K562 (cell line): ENCODE measurements around the gene POC5.

ENCODE experiments used
- CTCF ChIP-seq, 3 experiments: IDR thresholded peaks in 2 of 3; conservative IDR thresholded peaks in 1 of 3; 2 replicates each; pipeline ENCODE4 v1.5.1; 2011 to 2012; ENCODE audit warnings: low read length in 3 of 3, mild to moderate bottlenecking in 3 of 3, control low read depth in 2 of 3, improper control_type of control experiment in 1 of 3, inconsistent platforms in 1 of 3, low read depth in 1 of 3, mixed read lengths in 1 of 3, moderate library complexity in 1 of 3; ENCODE audit not compliant: insufficient read depth in 2 of 3
- NR2C2 ChIP-seq, 2 experiments: fragments of 200-800 bp in 1 of 2; sonication (Bioruptor generic) in 1 of 2; sonication (generic) in 1 of 2; formaldehyde crosslinking in 1 of 2; IDR thresholded peaks; 2 replicates each; pipeline versions ENCODE4 v1.6.1 to v1.8.0; 2016 to 2022; ENCODE audit warnings: mild to moderate bottlenecking in 1 of 2, missing compliant biosample characterization in 1 of 2, missing genetic modification characterization in 1 of 2, missing genetic modification reagents in 1 of 2
- PTBP1 ChIP-seq: fragments of 200-400 bp; formaldehyde crosslinking; IDR thresholded peaks from 2 replicates; pipeline ENCODE4 v1.6.1; 2017; ENCODE audit warnings: low read depth, low read length
- TEAD4 ChIP-seq, 2 experiments: sonication (generic) in 1 of 2; formaldehyde crosslinking in 1 of 2; IDR thresholded peaks; 2 replicates each; pipeline versions ENCODE4 v1.6.1 to v1.8.0; 2012 to 2022; ENCODE audit warnings: borderline replicate concordance in 1 of 2, inconsistent platforms in 1 of 2, low read length in 1 of 2, mild to moderate bottlenecking in 1 of 2, missing genetic modification reagents in 1 of 2

GRCh38 chr5:75694781-75695180 is 22.5 kb downstream of the POC5 start:
- no peak for TF ChIP-seq CTCF (IDR thresholded peaks at IDR 0.05 in 2 of 3, conservative IDR thresholded peaks at IDR 0.05 in 1 of 3; ENCODE audit: insufficient read depth in 2 of 3, low read depth in 1 of 3, low read length in 3 of 3)
- TF ChIP-seq PTBP1 = no peak
- no peak for TF ChIP-seq NR2C2 (CRISPR knock-in tag; IDR thresholded peaks at IDR 0.05)
- TF ChIP-seq NR2C2 (tag; IDR thresholded peaks at IDR 0.05) = no peak
- no peak for TF ChIP-seq TEAD4 (IDR thresholded peaks at IDR 0.05; ENCODE audit: low read length)
- no peak for TF ChIP-seq TEAD4 (CRISPR knock-in tag; IDR thresholded peaks at IDR 0.05; ENCODE audit: borderline replicate concordance)
